ENCODE results near the gene OR2V1.
A peak's percentile ranks its signal among the peaks of the same experiment; 100 is the strongest.

OR2V1 gene

GRCh38 chr5:181168595-181169118 is 37.7 kb upstream of the OR2V1 start:
- no peak for TF ChIP-seq POLR2AphosphoS5 (IDR thresholded peaks at IDR 0.05; ENCODE audit: low read depth)
- TF ChIP-seq REST (IDR thresholded peaks at IDR 0.05; ENCODE audit: insufficient replicate concordance, low read depth): no peak
- no peak for TF ChIP-seq CTCF (IDR thresholded peaks at IDR 0.05; ENCODE audit: insufficient read depth, low read length)
- no peak for TF ChIP-seq SPI1 (IDR thresholded peaks at IDR 0.05; ENCODE audit: borderline replicate concordance, low read depth)
- TF ChIP-seq GABPA (IDR thresholded peaks at IDR 0.05; ENCODE audit: low read depth): no peak
- Histone ChIP-seq H3K27ac (replicated peaks) (no peak overlapping the region), H3K4me3 (replicated peaks; ENCODE audit: insufficient read depth, low read length) (no peak overlapping the region), H3K27me3 (ENCODE audit: insufficient read depth, poor library complexity, severe bottlenecking) (peaks cover 16% of the 10 kb centered on the region)
- DNase-seq (ENCODE audit: low read depth in 1 of 2, low spot score in 1 of 2): no peak

GRCh38 chr5:181167814-181168488 is 37.0 kb upstream of the OR2V1 start:
- no peak overlapping the region for H3K27ac ChIP-seq (replicated peaks)
- DNase-seq (ENCODE audit: low read depth in 1 of 2, low spot score in 1 of 2): peak in 1 of 2 experiments; percentile 36
- H3K27me3 ChIP-seq (ENCODE audit: insufficient read depth, poor library complexity, severe bottlenecking): peaks cover 16% of the 10 kb centered on the region
- TF ChIP-seq POLR2AphosphoS5 (IDR thresholded peaks at IDR 0.05; ENCODE audit: low read depth) (no peak), REST (IDR thresholded peaks at IDR 0.05; ENCODE audit: insufficient replicate concordance, low read depth) (no peak), SPI1 (IDR thresholded peaks at IDR 0.05; ENCODE audit: borderline replicate concordance, low read depth) (no peak), CTCF (IDR thresholded peaks at IDR 0.05; ENCODE audit: insufficient read depth, low read length) (no peak), GABPA (IDR thresholded peaks at IDR 0.05; ENCODE audit: low read depth) (no peak)
- H3K4me3 ChIP-seq (replicated peaks; ENCODE audit: insufficient read depth, low read length): no peak overlapping the region

GRCh38 chr5:181166812-181167733 is 36.1 kb upstream of the OR2V1 start:
- no peak for TF ChIP-seq GABPA (IDR thresholded peaks at IDR 0.05; ENCODE audit: low read depth)
- no peak for TF ChIP-seq REST (IDR thresholded peaks at IDR 0.05; ENCODE audit: insufficient replicate concordance, low read depth)
- TF ChIP-seq CTCF (IDR thresholded peaks at IDR 0.05; ENCODE audit: insufficient read depth, low read length): no peak
- TF ChIP-seq SPI1 (IDR thresholded peaks at IDR 0.05; ENCODE audit: borderline replicate concordance, low read depth): no peak
- no peak for TF ChIP-seq POLR2AphosphoS5 (IDR thresholded peaks at IDR 0.05; ENCODE audit: low read depth)
- no peak overlapping the region for H3K27ac ChIP-seq (replicated peaks)
- DNase-seq (ENCODE audit: low read depth in 1 of 2, low spot score in 1 of 2): no peak
- no peak overlapping the region for H3K4me3 ChIP-seq (replicated peaks; ENCODE audit: insufficient read depth, low read length)
- peaks cover 16% of the 10 kb centered on the region for H3K27me3 ChIP-seq (ENCODE audit: insufficient read depth, poor library complexity, severe bottlenecking)

Measured in HL-60 (cell line).